K562 (cell line): ENCODE results near the gene MID2. TPM values are rescaled to one million over a fixed set of nuclear protein-coding genes. Genes with fewer than 3 reads are reported as not detected.

Experiments used
- ATAC-seq: fragments of 200-7000 bp; cut with Tn5 transposase; 3 replicates; pipeline ENCODE4 v1.9.1; 2020; ENCODE audit warnings: moderate library complexity
- BruUV-seq: library from RNA; stranded (reverse); fragments of 400-500 nt; replicated peaks from 2 replicates; lab custom pipeline; 2021; lab: Mats Ljungman, UMichigan
- CTCF ChIA-PET: fragments of 300-600 bp; formaldehyde crosslinking; extraction: SDS; loops from one replicate; lab custom pipeline; 2021; ENCODE audit warnings: low intra/inter-chr PET ratio; lab: Yijun Ruan, JAX
- POLR2A ChIA-PET: fragments of 300-600, 350-650 bp; sonication (Branson Sonifier 250); formaldehyde crosslinking; extraction: SDS; loops from one replicate; lab custom pipeline; 2021; ENCODE audit warnings: antibody characterized with exemption, inconsistent platforms; lab: Yijun Ruan, JAX
- DNase-seq, 4 experiments: peaks; one replicate each; pipeline versions ENCODE4 v3.0.0 to v3.0.0-alpha.2; 2011 to 2018; ENCODE audit warnings: low spot score in 3 of 4, mixed read lengths in 3 of 4; ENCODE audit errors: extremely low read depth in 1 of 4
- FAIRE-seq: peaks from 2 replicates; lab custom pipeline; 2011; peaks lifted over from hg19 to GRCh38; lab: Jason Lieb, UNC
- H2AFZ ChIP-seq: 2 replicates; pipeline ENCODE4 v1.6.0; 2011; ENCODE audit warnings: low read depth, low read length, control low read depth, inconsistent platforms
- H3K27ac ChIP-seq: fragments of 200-600 bp; 3 replicates; pipeline ENCODE4 v1.8.0; 2011; ENCODE audit warnings: low read depth, mild to moderate bottlenecking, control low read depth, inconsistent platforms, low read length, moderate library complexity, mixed read lengths; ENCODE audit errors: extremely low read depth
- H3K27me3 ChIP-seq, 2 experiments: fragments of 300-600 bp in 1 of 2; 2 replicates in 1 of 2; 3 replicates in 1 of 2; pipeline versions ENCODE4 v1.6.0 to v1.8.0; 2011; ENCODE audit warnings: inconsistent platforms in 2 of 2, low read length in 2 of 2, mild to moderate bottlenecking in 1 of 2, mixed read lengths in 1 of 2, moderate library complexity in 1 of 2; ENCODE audit not compliant: control insufficient read depth in 2 of 2, insufficient read depth in 2 of 2
- H3K36me3 ChIP-seq: fragments of 300-600 bp; 3 replicates; pipeline ENCODE4 v1.8.0; 2011; ENCODE audit warnings: mild to moderate bottlenecking, low read length, inconsistent platforms; ENCODE audit not compliant: control insufficient read depth, insufficient read depth
- H3K4me1 ChIP-seq, 2 experiments: fragments of 200-600 bp in 1 of 2; replicated peaks in 1 of 2; 2 replicates in 1 of 2; 3 replicates in 1 of 2; pipeline versions ENCODE4 v1.5.1 to v1.8.0; 2011; ENCODE audit warnings: inconsistent platforms in 2 of 2, low read length in 2 of 2, mild to moderate bottlenecking in 1 of 2, mixed read lengths in 1 of 2, moderate library complexity in 1 of 2; ENCODE audit not compliant: control insufficient read depth in 2 of 2, insufficient read depth in 2 of 2
- H3K4me2 ChIP-seq: 2 replicates; pipeline ENCODE4 v1.6.1; 2011; ENCODE audit warnings: low read length, control low read depth, inconsistent platforms, mixed read lengths; ENCODE audit not compliant: insufficient read depth
- H3K4me3 ChIP-seq: fragments of 200-600 bp; sonication (generic), shearing (Covaris generic); 2 replicates; pipeline ENCODE4 v1.5.1; 2016; ENCODE audit warnings: control low read depth, inconsistent platforms
- H3K79me2 ChIP-seq: fragments of 200-600 bp; 3 replicates; pipeline ENCODE4 v1.8.0; 2011; ENCODE audit warnings: low read length, inconsistent platforms; ENCODE audit not compliant: control insufficient read depth, insufficient read depth
- H3K9ac ChIP-seq, 2 experiments: 2 replicates each; pipeline versions ENCODE4 v1.6.0 to v1.6.1; 2011; ENCODE audit warnings: low read depth in 2 of 2, low read length in 2 of 2, control low read depth in 1 of 2, inconsistent platforms in 1 of 2, mild to moderate bottlenecking in 1 of 2, mixed read lengths in 1 of 2; ENCODE audit not compliant: insufficient read depth in 1 of 2
- H3K9me1 ChIP-seq: one replicate; pipeline ENCODE4 v1.6.0; 2011; ENCODE audit warnings: inconsistent platforms, mild to moderate bottlenecking, low read length, moderate library complexity; ENCODE audit not compliant: control insufficient read depth, insufficient read depth
- H3K9me3 ChIP-seq: replicated peaks from 2 replicates; pipeline ENCODE4 v1.5.1; 2011; ENCODE audit warnings: low read depth, low read length, inconsistent platforms; ENCODE audit not compliant: control insufficient read depth, insufficient read depth
- H4K20me1 ChIP-seq: replicated peaks from 2 replicates; pipeline ENCODE4 v1.6.1; 2011; ENCODE audit warnings: low read length, inconsistent platforms, mixed read lengths; ENCODE audit not compliant: control insufficient read depth, insufficient read depth
- AFF1 ChIP-seq, 2 experiments: fragments of 450-650 bp; IDR thresholded peaks; 2 replicates each; pipeline ENCODE4 v1.6.1; 2018; ENCODE audit warnings: mild to moderate bottlenecking in 2 of 2, low read depth in 1 of 2; ENCODE audit not compliant: partially characterized antibody in 2 of 2
- BRD9 ChIP-seq: fragments of 450-650 bp; IDR thresholded peaks from 2 replicates; pipeline ENCODE4 v1.6.1; 2018; ENCODE audit warnings: low read depth; ENCODE audit not compliant: partially characterized antibody
- CREB1 ChIP-seq, 2 experiments: sonication (generic) in 1 of 2; formaldehyde crosslinking in 1 of 2; IDR thresholded peaks; 2 replicates each; pipeline versions ENCODE4 v1.6.1 to v1.8.0; 2012 to 2022; ENCODE audit warnings: inconsistent platforms in 1 of 2, mild to moderate bottlenecking in 1 of 2, missing genetic modification reagents in 1 of 2, moderate library complexity in 1 of 2
- DEAF1 ChIP-seq: fragments of 450-650 bp; formaldehyde crosslinking; IDR thresholded peaks from 2 replicates; pipeline ENCODE4 v1.4.0; 2020; ENCODE audit warnings: mild to moderate bottlenecking, moderate library complexity
- ELF2 ChIP-seq: fragments of 250-450 bp; sonication (Bioruptor Pico); IDR thresholded peaks from 2 replicates; pipeline ENCODE4 v1.5.0; 2021; ENCODE audit warnings: mild to moderate bottlenecking
- ELF4 ChIP-seq: fragments of 450-650 bp; formaldehyde crosslinking; IDR thresholded peaks from 2 replicates; pipeline ENCODE4 v1.4.0; 2022; ENCODE audit warnings: missing genetic modification characterization
- FOXA1 ChIP-seq: fragments of 450-650 bp; IDR thresholded peaks from 2 replicates; pipeline ENCODE4 v1.6.1; 2016; ENCODE audit warnings: mild to moderate bottlenecking, borderline replicate concordance
- MLLT1 ChIP-seq, 2 experiments: fragments of 450-650 bp; IDR thresholded peaks; 2 replicates each; pipeline ENCODE4 v1.6.1; 2016
- NR2C2 ChIP-seq, 2 experiments: fragments of 200-800 bp in 1 of 2; sonication (Bioruptor generic) in 1 of 2; sonication (generic) in 1 of 2; formaldehyde crosslinking in 1 of 2; IDR thresholded peaks; 2 replicates each; pipeline versions ENCODE4 v1.6.1 to v1.8.0; 2016 to 2022; ENCODE audit warnings: mild to moderate bottlenecking in 1 of 2, missing compliant biosample characterization in 1 of 2, missing genetic modification characterization in 1 of 2, missing genetic modification reagents in 1 of 2
- WGBS: fragments of 100-300 bp; shearing (Covaris generic); methylation state at CpG from one replicate; pipeline ENCODE4 v1.1.6; 2016; ENCODE audit warnings: low coverage, mixed read lengths; ENCODE audit not compliant: insufficient coverage; ENCODE audit errors: missing lambda C conversion rate; 5-methylcytosine and 5-hydroxymethylcytosine counted together
- in situ Hi-C: fragments of 300-500 bp; cut with MboI; formaldehyde crosslinking; loops from 4 replicates; pipeline ENCODE4 v1.15.0; 2018; ENCODE audit warnings: inconsistent platforms, mixed read lengths
- intact Hi-C: fragments of 100-400 bp; cut with micrococcal nuclease; formaldehyde crosslinking; loops from 2 replicates; pipeline ENCODE4 v1.14.2; 2022
- polyA plus RNA-seq, 8 experiments: library from polyadenylated mRNA; depleted of rRNA in 4 of 8; stranded (reverse) in 5 of 8; unstranded in 3 of 8; fragments of >200 nt; fragmentation: Nextera tagmentation in 2 of 8; fragmentation: Illumina TruSeq in 1 of 8; extraction: Ambion mirVana in 2 of 8; extraction: Trizol in 1 of 8; gene quantifications; 2 replicates each; pipeline versions ENCODE4 v1.2.1 to v1.2.3, GENCODE V29; 2011 to 2014; ENCODE audit warnings: inconsistent platforms in 1 of 8, missing spikeins in 1 of 8
- total RNA-seq, 7 experiments: library from RNA; depleted of rRNA in 6 of 7; stranded (reverse); fragments of >200 nt in 6 of 7; fragmentation: Illumina TruSeq in 2 of 7; extraction: Trizol in 2 of 7; gene quantifications; 2 replicates each; pipeline versions ENCODE4 v1.2.1 to v1.2.3, GENCODE V29; 2011 to 2021; ENCODE audit warnings: low replicate concordance in 1 of 7

Gene MID2
- total and polyA plus RNA-seq, 9 of the 15 experiments (the other 6 are each of a cell fraction or from before 2014, with no cell fraction given): 0.07 TPM; not detected in 8

GRCh38 chrX:107776649-107777535 is 48.8 kb upstream of the MID2 start:
- Histone ChIP-seq H3K9ac (no peak overlapping the region; a peak in 1 of 4 replicates), H2AFZ (peak overlapping the region; percentile 68), H3K36me3 (no peaks in the 10 kb centered on the region), H3K4me1 (peaks cover 4 to 18% of the 10 kb centered on the region in 2 experiments; a peak in 4 of 5 replicates), H3K4me2 (peak overlapping the region; percentile 60), H4K20me1 (no peaks in the 10 kb centered on the region), H3K9me3 (no peaks in the 10 kb centered on the region), H3K4me3 (peak overlapping the region; percentile 34; the same call in 1 of the 2 replicates), H3K27ac (no peak overlapping the region), H3K9me1 (no peaks in the 10 kb centered on the region), H3K27me3 (peaks cover 0 to 20% of the 10 kb centered on the region in 2 experiments; a peak in 3 of 5 replicates), H3K79me2 (no peaks in the 10 kb centered on the region)
- CTCF ChIA-PET: interaction anchor here (1.7 to 1.9 kb wide), 3 partner anchors 104 to 121 kb away, joined by 14 to 22 read pairs (median 15); no protein-coding TSS in a partner anchor
- WGBS: 4% methylated on average over 19 of the region's 20 CpGs
- peak; percentile 72 to 84 (median 73) for DNase-seq
- BruUV-seq: no TSS peak
- in situ Hi-C loops (loop anchor here (5.0 to 10.0 kb wide), 2 partner anchors 100 to 232 kb away; no protein-coding TSS in a partner anchor), intact Hi-C loops (loop anchor here (1.0 to 10.0 kb wide), 7 partner anchors 46 to 882 kb away; no protein-coding TSS in a partner anchor)
- peak; percentile 96 for FAIRE-seq
- POLR2A ChIA-PET: interaction anchor here (0.6 to 1.3 kb wide), 6 partner anchors 9 to 122 kb away, joined by 3 to 7 read pairs (median 4); no protein-coding TSS in a partner anchor
- peak; percentile 87 for ATAC-seq
- TF ChIP-seq DEAF1 (CRISPR knock-in tag) (peak; percentile 74), AFF1 (IDR thresholded peaks at IDR 0.05; ENCODE audit: low read depth in 1 of 2, partially characterized antibody in 2 of 2) (peak in 1 of 2 experiments; percentile 21), BRD9 (no peak), FOXA1 (no peak), NR2C2 (CRISPR knock-in tag; IDR thresholded peaks at IDR 0.05) (no peak), NR2C2 (tag; IDR thresholded peaks at IDR 0.05) (no peak), ELF4 (CRISPR knock-in tag) (peak; percentile 45; the same call in 1 of the 2 replicates), MLLT1 (IDR thresholded peaks at IDR 0.05) (0 out of 4 replicates have a peak, but pooled peaks of 1 of the 2 experiments have one; percentile 37), CREB1 (IDR thresholded peaks at IDR 0.05) (peak; percentile 54; the same call in 1 of the 2 replicates), CREB1 (CRISPR knock-in tag; IDR thresholded peaks at IDR 0.05) (peak; percentile 48), ELF2 (CRISPR knock-in tag) (no peak)
